ENCODE data around the gene PRRG4.
A peak's percentile ranks its signal among the peaks of the same experiment; 100 is the strongest.
"Not testable (repeated sequence)": the region's sequence is repeated elsewhere in the genome, so short reads cannot be mapped to it uniquely, and the experiment has no call there.

Gene PRRG4

DNA sequence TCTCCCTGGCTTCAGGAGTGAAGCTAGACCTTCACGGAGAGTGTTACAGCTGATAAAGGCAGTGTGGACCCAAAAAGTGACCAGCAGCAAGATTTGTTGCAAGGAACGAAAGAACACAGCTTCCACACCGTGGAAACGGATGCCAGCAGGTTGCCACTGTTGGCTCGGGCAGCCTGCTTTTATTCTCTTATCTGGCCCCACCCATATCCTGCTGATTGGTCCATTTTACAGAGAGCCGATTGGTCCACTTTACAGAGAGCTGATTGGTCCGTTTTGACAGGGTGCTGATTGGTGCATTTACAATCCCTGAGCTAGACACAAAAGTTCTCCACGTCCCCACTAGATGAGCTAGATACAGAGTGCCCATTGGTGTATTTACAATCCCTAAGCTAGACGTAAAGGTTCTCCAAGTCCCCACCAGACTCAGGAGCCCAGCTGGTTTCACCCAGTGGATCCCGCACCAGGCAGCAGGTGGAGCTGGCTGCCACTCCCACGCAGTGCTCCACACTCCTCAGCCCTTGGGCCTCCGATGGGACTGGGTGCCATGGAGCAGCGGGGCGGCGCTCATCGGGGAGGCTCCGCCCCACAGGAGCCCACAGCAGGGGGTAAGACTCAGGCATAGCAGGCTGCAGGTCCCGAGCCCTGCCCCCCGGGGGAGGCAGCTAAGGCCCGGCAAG, 58.1 kb downstream of the PRRG4 start:
- not testable (repeated sequence) for DNase-seq

GRCh38 chr11:32888384-32888710, 58.6 kb downstream of the PRRG4 start:
- DNase-seq, result not testable (repeated sequence)

GRCh38 chr11:32888805-32889204, 59.1 kb downstream of the PRRG4 start:
- DNase-seq, result peak; percentile 63

DNA sequence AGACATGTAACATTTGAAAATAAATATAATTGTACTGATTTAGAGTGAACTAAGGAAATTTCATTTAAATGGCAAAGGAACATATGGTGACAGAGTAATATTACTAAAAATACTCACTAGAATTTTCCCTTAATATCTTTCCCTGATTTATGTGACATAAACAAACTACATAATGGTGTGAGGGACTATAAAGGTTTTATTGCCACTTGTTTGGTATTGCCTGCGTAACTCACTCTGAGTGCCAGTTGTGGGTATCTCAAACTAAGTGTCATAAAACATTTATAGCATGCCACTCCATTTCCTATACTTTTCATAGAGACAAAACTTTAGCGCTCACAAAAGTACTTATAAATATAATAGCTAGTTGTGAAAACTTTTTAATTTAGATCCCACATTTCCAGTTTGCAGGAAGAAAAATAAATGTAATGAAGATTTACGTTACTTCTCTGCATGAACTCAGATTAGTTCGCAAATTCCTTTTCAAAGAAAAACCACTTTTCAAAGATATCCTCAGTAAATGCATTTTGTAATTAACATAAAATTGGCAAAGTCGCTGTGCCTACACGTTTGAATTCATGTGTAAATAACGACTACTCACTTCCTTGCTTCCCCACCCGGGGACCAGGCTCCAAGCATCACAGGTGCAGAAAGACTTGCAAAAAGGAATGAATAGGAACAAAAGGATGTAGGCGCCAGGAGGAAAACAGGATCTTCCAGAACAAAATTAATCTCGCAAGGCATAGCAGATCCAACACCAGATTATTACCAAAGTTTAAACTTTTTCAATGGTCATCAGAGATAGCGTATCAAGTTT, 61.3 kb downstream of the PRRG4 start:
- no peak for DNase-seq

DNA sequence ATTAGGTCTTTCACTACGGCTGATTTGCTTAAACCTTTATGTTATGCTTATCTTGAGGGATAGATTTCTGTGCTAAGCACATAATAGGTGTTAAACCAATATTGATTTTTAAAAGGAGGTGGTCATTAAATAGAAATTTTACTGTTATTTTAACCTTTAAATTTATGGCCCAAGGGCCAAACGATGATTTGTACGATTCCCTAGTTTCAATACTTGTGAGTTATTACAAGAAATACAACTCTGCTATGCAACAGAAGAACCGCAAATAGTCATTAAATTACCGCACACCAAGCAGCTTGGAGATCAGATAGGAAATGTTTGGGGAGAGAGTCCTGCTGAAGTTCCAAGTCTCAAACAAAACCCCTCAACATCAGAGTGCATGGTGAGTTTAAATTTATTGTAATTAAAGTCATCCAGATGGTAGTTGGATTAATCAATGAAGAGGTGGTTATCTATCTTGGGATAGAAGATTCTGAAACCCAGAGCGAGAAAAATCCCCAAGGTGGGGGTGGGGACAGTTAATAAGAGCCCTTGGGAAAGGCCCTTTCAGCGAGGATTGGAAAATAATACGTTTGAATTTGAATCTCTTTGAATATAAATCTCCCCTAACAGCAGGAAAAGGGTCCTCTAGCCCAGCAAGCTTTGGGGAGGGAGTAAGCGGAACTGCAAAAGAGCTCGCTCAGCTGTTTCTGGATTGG, 62.1 kb downstream of the PRRG4 start:
- no peak for DNase-seq

GRCh38 chr11:32892355-32893092, 62.8 kb downstream of the PRRG4 start, which contains the start of gene QSER1:
Gene QSER1 (plus strand): TSS chr11:32892811. CDS start chr11:32893126, 315 bp downstream.
- peak; percentile 35 for DNase-seq

DNA sequence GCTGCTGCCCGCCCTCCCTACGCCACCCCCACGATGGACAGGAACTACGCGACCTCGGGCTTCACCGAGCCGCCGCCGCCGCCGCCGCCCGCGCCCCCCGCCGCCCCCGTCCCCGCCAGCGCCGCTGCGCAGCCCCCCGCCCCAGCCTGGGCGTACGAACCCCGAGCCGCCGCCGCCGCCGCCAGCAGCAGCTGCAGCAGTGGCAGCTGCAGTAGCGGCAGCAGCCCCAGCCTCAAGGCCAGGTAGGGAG, 63.3 kb downstream of the PRRG4 start:
- DNase-seq, result peak; percentile 14

DNA sequence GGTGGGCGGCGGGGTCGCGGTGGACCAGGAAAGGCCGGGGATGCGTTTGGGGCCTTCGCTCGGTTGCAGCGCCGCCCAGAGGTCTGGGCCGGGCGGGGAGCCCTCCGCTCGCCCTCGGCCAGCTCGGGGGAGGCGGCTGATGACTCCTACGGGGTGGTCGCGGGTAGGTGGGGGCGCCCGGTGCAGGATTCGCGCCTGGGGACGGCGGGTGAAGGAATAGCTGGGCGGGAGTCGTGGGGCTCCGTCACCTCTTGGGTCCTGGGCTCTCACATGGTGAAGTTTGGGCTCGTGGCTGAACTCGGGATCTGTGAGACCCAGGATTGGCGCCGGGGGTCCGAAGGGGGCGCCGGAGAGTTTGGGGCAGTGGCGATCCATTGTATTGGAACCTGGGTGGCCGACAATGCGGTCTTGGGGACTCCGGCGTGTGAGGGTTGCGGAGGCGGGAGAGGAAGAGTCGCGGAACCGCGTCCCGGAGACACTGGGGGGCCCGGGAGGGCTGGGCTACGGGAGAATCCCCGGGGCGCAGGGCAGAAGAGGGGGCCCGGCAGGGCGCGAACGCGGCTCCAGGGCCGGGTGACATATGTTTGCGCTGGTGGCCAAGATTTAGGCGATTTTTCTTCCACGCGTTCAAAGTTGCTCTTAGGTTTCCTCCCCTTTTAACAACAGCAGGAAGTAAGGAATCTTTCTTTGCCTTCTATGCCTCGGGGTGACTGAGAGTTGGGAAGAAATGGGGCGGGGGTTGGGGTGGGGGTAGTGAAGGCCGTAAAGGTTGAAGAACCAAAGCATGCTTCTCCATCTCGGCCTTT, 63.8 kb downstream of the PRRG4 start:
- DNase-seq, result peak; percentile 34

DNA sequence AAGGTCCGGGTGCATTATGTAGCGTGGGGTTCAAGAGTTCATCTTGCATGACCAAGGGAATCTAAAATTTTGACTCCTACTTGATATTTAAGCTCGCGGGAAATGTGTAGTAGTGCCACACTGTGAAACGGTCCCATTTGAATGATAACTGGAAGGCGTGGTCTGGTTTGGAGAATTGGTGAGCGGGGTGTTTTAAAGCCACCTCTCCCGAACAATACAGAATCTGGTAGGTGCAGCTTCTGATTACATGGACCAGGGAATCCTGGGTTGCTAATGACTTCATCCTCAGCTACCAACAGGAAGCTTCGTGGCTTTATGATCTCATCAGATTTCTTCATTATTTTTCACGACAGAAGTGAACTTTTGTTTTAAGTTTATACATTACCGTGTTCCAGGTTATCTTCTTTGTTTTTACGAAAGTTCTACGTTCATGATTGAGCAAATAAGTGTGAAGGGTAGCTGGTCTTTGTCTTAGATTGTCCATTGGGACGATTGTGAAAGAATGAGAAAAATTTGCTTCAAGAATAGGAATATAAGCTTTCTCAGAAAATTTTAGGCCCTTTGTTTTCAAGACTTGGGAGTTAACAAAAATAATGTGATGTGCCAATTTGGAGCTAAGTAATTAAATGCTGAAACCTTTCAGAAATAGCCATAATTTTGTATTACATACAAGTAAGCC, 64.6 kb downstream of the PRRG4 start:
- peak; percentile 73 for DNase-seq

- no peak for DNase-seq
These were observed 65.2 kb downstream of the PRRG4 start for GRCh38 chr11:32894921-32895320.

GRCh38 chr11:32895471-32895870, 65.7 kb downstream of the PRRG4 start:
- DNase-seq, result no peak

DNA sequence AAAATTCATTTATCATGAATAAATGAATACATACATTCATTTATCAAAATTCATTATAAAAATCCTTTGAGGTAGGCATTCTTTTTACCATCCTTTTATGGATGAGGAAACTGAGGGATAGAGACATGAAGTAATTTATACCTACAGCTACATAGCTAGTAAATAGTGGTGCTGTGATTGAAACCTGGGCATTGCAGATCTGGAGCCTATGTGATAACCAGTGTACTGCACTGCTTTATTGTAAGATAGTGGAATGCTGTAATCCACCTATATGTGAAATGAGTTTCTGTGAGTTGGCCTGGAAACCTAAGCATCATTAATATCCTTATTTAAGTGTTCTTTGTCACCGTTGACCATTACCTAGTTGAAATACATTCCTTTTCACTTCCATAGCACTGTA, 67.4 kb downstream of the PRRG4 start:
- DNase-seq, result no peak

DNA sequence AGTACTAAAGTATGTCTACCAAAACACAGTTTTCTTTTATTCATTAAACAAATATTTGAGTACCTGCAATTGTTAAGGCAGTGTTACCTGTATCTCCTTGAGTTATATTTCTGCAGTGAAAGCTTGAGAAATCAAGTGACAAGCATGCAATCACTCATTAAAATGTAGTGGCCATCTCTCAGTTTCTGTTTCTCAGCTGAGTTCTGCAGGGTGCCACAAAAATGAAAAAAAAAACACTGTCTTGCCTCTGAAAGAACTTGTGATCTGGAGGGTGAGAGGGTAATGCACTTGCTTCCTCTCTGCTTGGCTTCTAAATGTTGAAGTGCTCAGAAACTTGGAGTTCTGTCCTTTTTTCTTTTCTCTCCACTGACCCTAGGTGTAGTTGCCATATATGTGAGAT, 69.7 kb downstream of the PRRG4 start:
- no peak for DNase-seq

DNA sequence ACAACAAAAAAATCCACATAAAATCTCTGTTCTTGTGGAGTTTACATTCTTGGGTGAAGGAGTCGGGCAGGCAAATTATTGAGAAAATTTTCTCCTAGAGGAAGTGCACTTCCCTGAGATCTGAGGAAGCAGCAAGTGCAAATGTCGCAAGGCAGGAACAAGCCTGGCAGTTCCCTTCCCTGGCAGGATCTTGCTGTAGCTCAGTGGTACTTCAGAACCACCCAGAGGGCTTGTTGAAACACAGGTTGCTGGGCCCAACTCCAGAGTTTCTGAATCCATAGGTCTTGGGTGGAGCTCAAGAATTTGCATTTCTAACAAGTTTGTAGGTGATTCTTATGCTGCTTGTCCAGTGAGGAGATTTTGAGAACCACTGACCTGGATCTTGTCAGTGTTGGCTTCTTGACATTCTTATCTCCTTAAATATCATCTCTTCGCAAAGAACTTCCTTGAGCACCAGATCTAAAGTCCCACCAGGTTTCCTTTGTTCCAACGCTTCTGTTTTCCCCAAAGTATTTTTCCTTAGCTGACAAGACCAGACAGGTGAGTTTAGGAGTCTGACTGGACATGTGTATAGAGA, 72.5 kb downstream of the PRRG4 start:
- no peak for DNase-seq

GRCh38 chr11:32905028-32905667, 75.4 kb downstream of the PRRG4 start:
- no peak for DNase-seq
